GM23338 (cell line): ENCODE measurements around the gene OR5AP2. TPM values are rescaled to one million over a fixed set of nuclear protein-coding genes. Genes with fewer than 3 reads are reported as not detected.

Source experiments
- ATAC-seq: fragments of 200-7000 bp; cut with Tn5 transposase; 3 replicates; pipeline ENCODE4 v1.9.1; 2020
- DNase-seq: peaks from one replicate; pipeline ENCODE4 v3.0.0-alpha.2; 2015; ENCODE audit warnings: low spot score
- H2AFZ ChIP-seq: fragments of 200-600 bp; sonication (generic); 2 replicates; pipeline ENCODE4 v1.8.0; 2016; ENCODE audit warnings: antibody characterized with exemption, mild to moderate bottlenecking, moderate library complexity
- H3F3A ChIP-seq: fragments of 200-600 bp; sonication (generic); replicated peaks from 2 replicates; pipeline ENCODE4 v1.8.0; 2017; ENCODE audit warnings: antibody characterized with exemption, mixed run types, low read depth
- H3K27ac ChIP-seq: fragments of 200-600 bp; sonication (generic); 2 replicates; pipeline ENCODE4 v1.6.1; 2016; ENCODE audit warnings: low read depth
- H3K27me3 ChIP-seq: fragments of 200-600 bp; sonication (generic); 2 replicates; pipeline ENCODE4 v1.8.0; 2016; ENCODE audit warnings: mild to moderate bottlenecking, mixed run types, moderate library complexity; ENCODE audit not compliant: insufficient read depth
- H3K36me3 ChIP-seq: fragments of 200-600 bp; sonication (generic); 2 replicates; pipeline ENCODE4 v1.8.0; 2016; ENCODE audit warnings: mild to moderate bottlenecking; ENCODE audit not compliant: insufficient read depth
- H3K4me1 ChIP-seq: fragments of 200-600 bp; sonication (generic); 2 replicates; pipeline ENCODE4 v1.8.0; 2016; ENCODE audit warnings: mild to moderate bottlenecking, moderate library complexity; ENCODE audit not compliant: insufficient read depth
- H3K4me2 ChIP-seq: fragments of 200-600 bp; sonication (generic); 2 replicates; pipeline ENCODE4 v1.7.1; 2017; ENCODE audit warnings: mixed run types
- H3K4me3 ChIP-seq: fragments of 200-600 bp; sonication (generic); 2 replicates; pipeline ENCODE4 v1.6.1; 2016; ENCODE audit warnings: mixed run types
- H3K79me2 ChIP-seq: fragments of 200-600 bp; sonication (generic); replicated peaks from 2 replicates; pipeline ENCODE4 v1.8.0; 2017; ENCODE audit warnings: mild to moderate bottlenecking; ENCODE audit not compliant: insufficient read depth
- H3K9me2 ChIP-seq: fragments of 200-600 bp; sonication (generic); 2 replicates; pipeline ENCODE4 v1.8.0; 2017; ENCODE audit not compliant: insufficient read depth
- H4K20me1 ChIP-seq: fragments of 200-600 bp; sonication (generic); replicated peaks from 2 replicates; pipeline ENCODE4 v1.8.0; 2017; ENCODE audit warnings: mild to moderate bottlenecking; ENCODE audit not compliant: insufficient read depth
- H3K27ac Mint-ChIP-seq: 2 replicates; pipeline ENCODE4 v1.8.0; 2020; ENCODE audit warnings: inconsistent platforms, mild to moderate bottlenecking, moderate library complexity, mixed read lengths
- H3K27me3 Mint-ChIP-seq: 3 replicates; pipeline ENCODE4 v1.8.0; 2022; ENCODE audit warnings: low read depth, mild to moderate bottlenecking, moderate library complexity, mixed read lengths, inconsistent platforms; ENCODE audit not compliant: insufficient read depth, poor library complexity
- H3K36me3 Mint-ChIP-seq: 3 replicates; pipeline ENCODE4 v1.8.0; 2021; ENCODE audit warnings: low read depth, mild to moderate bottlenecking, inconsistent platforms, moderate library complexity, mixed read lengths
- H3K4me1 Mint-ChIP-seq: 3 replicates; pipeline ENCODE4 v1.8.0; 2020; ENCODE audit warnings: mild to moderate bottlenecking, inconsistent platforms, mixed read lengths
- H3K4me3 Mint-ChIP-seq: 3 replicates; pipeline ENCODE4 v1.8.0; 2021; ENCODE audit warnings: moderate library complexity, mild to moderate bottlenecking, inconsistent platforms, mixed read lengths
- H3K9me3 Mint-ChIP-seq: 3 replicates; pipeline ENCODE4 v1.8.0; 2020; ENCODE audit warnings: moderate library complexity, mild to moderate bottlenecking, inconsistent platforms, mixed read lengths
- CREB1 ChIP-seq: fragments of 250-450 bp; sonication (Bioruptor Pico); IDR thresholded peaks from 2 replicates; pipeline ENCODE4 v1.5.0; 2020; ENCODE audit warnings: low read depth, mild to moderate bottlenecking, moderate library complexity
- CTCF ChIP-seq, 2 experiments: fragments of 200-600 bp in 1 of 2; sonication (generic) in 1 of 2; conservative IDR thresholded peaks; 2 replicates each; pipeline versions ENCODE4 v1.5.1 to v1.6.1; 2016 to 2017; ENCODE audit warnings: antibody characterized with exemption in 2 of 2, low read depth in 2 of 2, mild to moderate bottlenecking in 2 of 2, moderate library complexity in 1 of 2
- ETS1 ChIP-seq: IDR thresholded peaks from 2 replicates; pipeline ENCODE4 v1.6.1; 2016; ENCODE audit warnings: antibody characterized with exemption
- EZH2 ChIP-seq: fragments of 200-600 bp; sonication (generic); IDR thresholded peaks from one replicate; pipeline ENCODE4 v1.8.0; 2017; ENCODE audit warnings: antibody characterized with exemption, mild to moderate bottlenecking, low read depth; ENCODE audit not compliant: unreplicated experiment
- EZH2phosphoT487 ChIP-seq: fragments of 200-600 bp; sonication (generic); IDR thresholded peaks from one replicate; pipeline ENCODE4 v1.8.1; 2018; ENCODE audit warnings: antibody characterized with exemption; ENCODE audit not compliant: unreplicated experiment
- JUNB ChIP-seq: IDR thresholded peaks from one replicate; pipeline ENCODE4 v1.6.1; 2016; ENCODE audit warnings: antibody characterized with exemption; ENCODE audit not compliant: unreplicated experiment
- NANOG ChIP-seq: IDR thresholded peaks from 2 replicates; pipeline ENCODE4 v1.6.1; 2016; ENCODE audit warnings: antibody characterized with exemption, borderline replicate concordance
- POLR2AphosphoS5 ChIP-seq: IDR thresholded peaks from 2 replicates; pipeline ENCODE4 v1.6.1; 2016; ENCODE audit warnings: antibody characterized with exemption, low read depth
- REST ChIP-seq: IDR thresholded peaks from one replicate; pipeline ENCODE4 v1.6.1; 2018; ENCODE audit warnings: antibody characterized with exemption; ENCODE audit not compliant: unreplicated experiment
- STAT1 ChIP-seq: IDR thresholded peaks from one replicate; pipeline ENCODE4 v1.6.1; 2016; ENCODE audit warnings: antibody characterized with exemption; ENCODE audit not compliant: unreplicated experiment
- ZNF114 ChIP-seq: fragments of 250-450 bp; sonication (Bioruptor Pico); IDR thresholded peaks from 2 replicates; pipeline ENCODE4 v1.5.0; 2020; ENCODE audit warnings: mild to moderate bottlenecking, moderate library complexity
- ZNF331 ChIP-seq: fragments of 250-450 bp; sonication (Bioruptor Pico); IDR thresholded peaks from 2 replicates; pipeline ENCODE4 v1.5.0; 2020; ENCODE audit warnings: low read depth, mild to moderate bottlenecking, moderate library complexity
- ZNF462 ChIP-seq: fragments of 250-450 bp; sonication (Bioruptor Pico); IDR thresholded peaks from 2 replicates; pipeline ENCODE4 v1.5.0; 2020; ENCODE audit warnings: mild to moderate bottlenecking, moderate library complexity
- polyA plus RNA-seq: library from polyadenylated mRNA; unstranded; fragments of >200 nt; fragmentation: Nextera tagmentation; extraction: Ambion mirVana; gene quantifications from 2 replicates; pipeline ENCODE4 v1.2.1, GENCODE V29; 2016
- total RNA-seq: library from RNA; depleted of rRNA; stranded (reverse); fragments of >200 nt; shearing (Covaris generic); gene quantifications from 2 replicates; pipeline ENCODE4 v1.2.3, GENCODE V29; 2014

The OR5AP2 gene
- total and polyA plus RNA-seq, 2 experiments from 2014 or later, result not detected

- Histone ChIP-seq H3K4me2 (no peak overlapping the region), H3K79me2 (no peaks in the 10 kb centered on the region)
- no peaks in the 10 kb centered on the region for H3K36me3 Mint-ChIP-seq
Measured at GRCh38 chr11:56625946-56626345, 16.3 kb downstream of the OR5AP2 start.

More at GRCh38 chr11:56625946-56626345, 16.3 kb downstream of the OR5AP2 start:
- H3K4me1 Mint-ChIP-seq, result no peaks in the 10 kb centered on the region; the same call in 2 of the 3 replicates
- H3K36me3 ChIP-seq, result no peaks in the 10 kb centered on the region
- H3K27me3 Mint-ChIP-seq, result no peaks in the 10 kb centered on the region
- H3K27me3 ChIP-seq, result no peaks in the 10 kb centered on the region
- H3K9me3 Mint-ChIP-seq, result no peaks in the 10 kb centered on the region
- no peaks in the 10 kb centered on the region for H3K9me2 ChIP-seq
- H3K4me3 Mint-ChIP-seq, result no peak overlapping the region
- H3K4me1 ChIP-seq, result no peaks in the 10 kb centered on the region
- DNase-seq (no peak), ATAC-seq (no peak)
- H3K27ac Mint-ChIP-seq, result no peak overlapping the region
- H2AFZ ChIP-seq, result no peak overlapping the region
- no peaks in the 10 kb centered on the region for H4K20me1 ChIP-seq
- H3F3A ChIP-seq, result no peaks in the 10 kb centered on the region
- no peak overlapping the region for H3K27ac ChIP-seq
- TF ChIP-seq ZNF331 (CRISPR knock-in tag) (no peak), CREB1 (no peak), NANOG (no peak), ZNF114 (no peak), ETS1 (no peak), EZH2 (no peak), EZH2phosphoT487 (no peak), STAT1 (no peak), POLR2AphosphoS5 (no peak), JUNB (no peak), CTCF (conservative IDR thresholded peaks at IDR 0.05; ENCODE audit: low read depth in 2 of 2) (no peak), ZNF462 (no peak), REST (no peak)
- H3K4me3 ChIP-seq, result no peak overlapping the region
